HG03060 (cell line): Measurements from ENCODE around the gene TSHZ1.

Source experiments
- ATAC-seq: cut with Tn5 transposase; IDR thresholded peaks from one replicate; pipeline ENCODE4 v1.9.1; 2021; ENCODE audit warnings: low read depth, moderate number of reproducible peaks; ENCODE audit not compliant: unreplicated experiment

Gene TSHZ1

GRCh38 chr18:75218065-75218923 lies 7.7 kb downstream of the TSHZ1 start:
- no peak for ATAC-seq

DNA sequence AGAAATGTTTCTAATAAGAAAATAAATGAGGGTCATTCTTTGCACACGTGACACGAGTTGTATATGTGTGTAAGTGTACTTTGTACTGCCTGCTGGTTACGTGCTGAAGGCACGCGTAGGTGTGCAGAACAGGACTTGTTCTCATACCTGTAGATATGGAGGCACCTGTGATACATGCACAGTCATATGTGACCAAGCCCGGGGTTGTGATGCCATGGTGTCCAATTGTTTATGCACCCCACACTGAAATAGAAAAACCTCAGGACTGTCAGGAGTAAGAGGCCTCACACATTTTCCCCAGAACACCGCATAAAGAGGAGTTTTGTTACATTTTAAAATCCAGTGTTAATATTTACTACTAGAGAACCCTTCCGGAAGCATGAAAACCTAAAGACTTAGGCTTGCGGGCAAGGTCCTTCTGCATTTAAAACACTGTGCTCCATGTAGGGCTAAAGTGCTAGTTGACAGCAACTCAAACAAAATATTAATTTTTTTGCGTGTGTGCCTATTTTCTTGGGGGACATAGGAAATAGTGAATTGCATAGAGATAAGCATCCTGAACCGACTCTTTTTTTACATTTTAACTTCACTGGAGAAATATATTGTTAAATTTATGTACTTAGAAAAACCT lies 9.3 kb downstream of the TSHZ1 start:
- ATAC-seq, result no peak

- no peak for ATAC-seq
Measured at GRCh38 chr18:75220551-75221355, 10.2 kb downstream of the TSHZ1 start.

DNA sequence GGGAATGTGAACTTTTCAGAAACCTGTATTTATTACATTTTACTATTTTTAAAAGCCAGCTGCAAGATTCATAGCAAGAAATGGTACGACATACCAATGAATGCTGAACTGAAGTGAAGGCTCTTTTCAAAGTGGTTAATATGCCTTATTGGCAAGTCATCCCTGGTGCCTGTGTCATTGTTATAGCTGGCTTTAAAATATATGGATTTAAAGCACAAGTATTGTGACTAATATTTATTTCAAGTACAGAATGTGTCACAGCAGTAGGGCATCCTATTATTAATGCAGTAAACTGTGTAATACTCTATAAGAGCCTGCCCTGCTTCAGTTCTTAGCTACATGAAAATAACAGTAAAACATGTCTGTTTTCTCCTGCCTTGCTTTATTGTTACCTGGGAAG lies 10.8 kb downstream of the TSHZ1 start:
- no peak for ATAC-seq

DNA sequence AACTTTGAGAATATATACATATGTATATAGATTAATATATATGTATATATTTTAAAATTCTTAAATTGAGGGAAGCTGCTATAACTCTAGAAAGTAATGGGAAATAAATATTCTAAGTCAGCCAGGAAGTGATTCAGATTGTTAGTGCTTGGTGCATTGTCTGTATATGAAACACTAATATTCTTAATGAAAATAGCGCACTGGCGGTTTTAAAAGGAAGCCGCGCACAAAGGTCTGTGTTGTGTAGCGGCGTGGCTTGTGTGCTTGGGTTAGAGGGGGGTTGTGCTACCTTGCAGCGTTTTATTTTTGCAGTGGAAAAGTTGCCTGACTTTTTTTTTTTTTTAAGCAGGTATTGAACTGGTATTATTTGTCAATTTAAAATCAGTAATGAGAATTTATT lies 11.3 kb downstream of the TSHZ1 start:
- ATAC-seq, result no peak

GRCh38 chr18:75222407-75222806 lies 11.8 kb downstream of the TSHZ1 start:
- no peak for ATAC-seq

- ATAC-seq, result no peak
Measured at GRCh38 chr18:75223687-75224347, 13.2 kb downstream of the TSHZ1 start.

GRCh38 chr18:75226286-75226955 lies 15.8 kb downstream of the TSHZ1 start:
- ATAC-seq, result no peak

DNA sequence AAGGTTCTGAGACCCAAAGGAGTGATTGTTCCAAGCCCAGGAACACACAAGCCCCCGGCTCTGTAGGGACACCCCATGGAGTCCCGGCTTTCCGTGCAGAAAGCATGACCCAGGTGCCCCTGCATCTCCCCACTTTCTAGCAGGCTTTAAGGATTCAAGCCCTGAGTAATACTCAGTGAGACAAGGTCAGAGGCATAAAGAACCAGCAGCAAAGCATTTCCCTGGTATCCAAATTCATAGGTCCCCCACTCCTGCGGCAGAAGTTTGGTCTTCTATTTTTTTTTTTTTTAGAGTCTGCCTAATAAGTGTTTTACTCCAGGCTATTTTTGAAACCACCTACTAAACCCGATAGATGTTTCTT lies 16.3 kb downstream of the TSHZ1 start:
- no peak for ATAC-seq

GRCh38 chr18:75227535-75228296 lies 17.1 kb downstream of the TSHZ1 start:
- no peak for ATAC-seq

DNA sequence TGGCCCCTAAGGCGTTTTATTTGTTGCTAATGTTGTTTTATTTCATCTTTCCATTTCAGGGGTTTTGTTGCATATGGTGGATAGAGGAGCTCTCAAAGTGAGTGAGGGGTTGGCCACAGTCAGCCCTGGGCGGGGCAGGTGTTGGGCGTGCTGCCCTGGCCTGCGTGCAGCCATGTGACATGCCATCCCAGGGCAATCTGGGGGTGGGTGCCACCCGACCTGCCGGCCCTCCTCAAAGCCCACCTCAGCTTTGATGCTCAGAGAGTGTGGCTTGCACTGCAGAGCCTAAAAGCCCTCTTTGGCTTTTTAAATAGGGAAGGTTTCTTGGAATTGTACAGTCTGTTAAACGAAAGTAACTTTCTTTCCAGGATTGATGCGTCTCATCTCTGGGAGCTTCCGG lies 18.4 kb downstream of the TSHZ1 start:
- no peak for ATAC-seq

GRCh38 chr18:75229437-75229836 lies 18.8 kb downstream of the TSHZ1 start:
- ATAC-seq, result no peak

- no peak for ATAC-seq
Measured at GRCh38 chr18:75230163-75231052, 19.8 kb downstream of the TSHZ1 start.

GRCh38 chr18:75231053-75231406 lies 20.4 kb downstream of the TSHZ1 start:
- ATAC-seq, result no peak

DNA sequence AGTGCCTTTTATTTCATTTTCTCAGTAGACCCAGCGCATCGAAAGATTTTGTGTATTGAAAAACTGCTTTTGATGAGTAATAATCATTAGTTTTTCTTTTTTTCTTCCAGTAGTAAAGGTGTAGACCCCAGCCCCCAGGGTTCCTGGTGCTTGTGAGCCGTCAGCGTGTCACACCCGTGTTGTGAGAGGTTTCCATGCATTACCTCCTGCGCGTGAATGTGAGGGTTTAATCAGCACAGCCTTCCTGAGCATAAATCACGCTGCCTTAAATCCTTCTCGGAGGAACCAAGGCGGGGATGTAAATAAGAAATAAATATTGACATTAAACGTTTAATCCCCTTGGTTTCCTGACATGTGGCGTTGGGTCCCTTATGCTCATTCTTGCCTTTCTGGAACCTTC lies 24.3 kb downstream of the TSHZ1 start:
- ATAC-seq, result no peak

DNA sequence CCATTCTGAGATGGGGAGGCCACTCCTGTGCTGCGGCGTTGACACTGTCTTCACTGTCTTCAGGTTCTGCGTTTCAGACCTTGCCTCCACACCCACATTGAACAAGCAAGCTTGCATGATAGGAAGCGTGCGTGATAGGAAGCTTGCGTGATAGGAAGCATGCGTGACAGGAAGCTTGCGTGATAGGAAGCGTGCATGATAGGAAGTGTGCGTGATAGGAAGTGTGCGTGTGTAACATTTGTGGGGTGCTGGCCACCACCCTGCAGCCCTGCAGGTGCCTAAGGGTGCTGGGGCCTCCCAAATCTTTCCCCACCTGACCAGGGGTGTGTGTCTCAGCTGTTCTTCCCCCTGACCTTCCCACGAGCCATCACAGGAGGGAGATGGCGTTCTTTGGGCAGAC lies 25.3 kb downstream of the TSHZ1 start:
- ATAC-seq, result no peak

- ATAC-seq, result no peak
Measured at GRCh38 chr18:75238100-75238499, 27.5 kb downstream of the TSHZ1 start.

- no peak for ATAC-seq
Measured at GRCh38 chr18:75238786-75239185, 28.2 kb downstream of the TSHZ1 start.

GRCh38 chr18:75240433-75240832 lies 29.8 kb downstream of the TSHZ1 start:
- no peak for ATAC-seq
